Panc1 (cell line): ENCODE results near the gene MADD. TPM values are rescaled to one million over a fixed set of nuclear protein-coding genes. Genes with fewer than 3 reads are reported as not detected.

ENCODE experiments used
- ATAC-seq: fragments of 200-7000 bp; cut with Tn5 transposase; 2 replicates; pipeline ENCODE4 v1.9.1; 2020; ENCODE audit warnings: mild to moderate bottlenecking, moderate library complexity
- BruUV-seq: library from RNA; stranded (reverse); fragments of 400-500 nt; replicated peaks from 2 replicates; lab custom pipeline; 2021; lab: Mats Ljungman, UMichigan
- CTCF ChIA-PET: fragments of 300-600 bp; sonication (Branson Sonifier 250); formaldehyde crosslinking; loops from one replicate; lab custom pipeline; 2022; ENCODE audit warnings: antibody characterized with exemption; lab: Charles Lee
- POLR2A ChIA-PET: fragments of 300-600 bp; sonication (Branson Sonifier 250); formaldehyde crosslinking; loops from one replicate; lab custom pipeline; 2022; ENCODE audit warnings: antibody characterized with exemption; lab: Charles Lee
- DNase-seq: peaks from one replicate; pipeline ENCODE4 v3.0.0-alpha.2; 2010; ENCODE audit warnings: low read depth, low spot score
- H3K27ac ChIP-seq: 2 replicates; pipeline ENCODE4 v1.5.1; 2011; ENCODE audit warnings: mild to moderate bottlenecking, low read length, inconsistent platforms
- H3K27me3 ChIP-seq: fragments of 200-500 bp; sonication (Bioruptor generic); 2 replicates; pipeline ENCODE4 v1.6.0; 2014; ENCODE audit warnings: low read length, inconsistent platforms; ENCODE audit not compliant: control insufficient read depth, insufficient read depth
- H3K36me3 ChIP-seq: fragments of 200-500 bp; sonication (Bioruptor generic); 2 replicates; pipeline ENCODE4 v1.5.1; 2014; ENCODE audit warnings: inconsistent platforms, mild to moderate bottlenecking, low read length, moderate library complexity; ENCODE audit not compliant: control insufficient read depth, insufficient read depth
- H3K4me1 ChIP-seq: 2 replicates; pipeline ENCODE4 v1.5.1; 2011; ENCODE audit warnings: inconsistent platforms, mild to moderate bottlenecking, low read length, moderate library complexity; ENCODE audit not compliant: control insufficient read depth, insufficient read depth
- H3K4me3 ChIP-seq, 2 experiments: 2 replicates each; pipeline ENCODE4 v1.5.1; 2011 to 2012; ENCODE audit warnings: low read depth in 2 of 2, low read length in 2 of 2, mild to moderate bottlenecking in 2 of 2, inconsistent platforms in 1 of 2, moderate library complexity in 1 of 2
- H3K9me3 ChIP-seq: fragments of 200-500 bp; sonication (Bioruptor generic); 2 replicates; pipeline ENCODE4 v1.5.1; 2014; ENCODE audit warnings: low read depth, mild to moderate bottlenecking, inconsistent platforms, low read length, moderate library complexity; ENCODE audit not compliant: control insufficient read depth, insufficient read depth
- POLR2AphosphoS5 ChIP-seq: IDR thresholded peaks from 2 replicates; pipeline ENCODE4 v1.6.1; 2012; ENCODE audit warnings: mild to moderate bottlenecking, low read depth, low read length, moderate library complexity
- SIN3A ChIP-seq: IDR thresholded peaks from 2 replicates; pipeline ENCODE4 v1.6.1; 2012; ENCODE audit warnings: low read depth, mild to moderate bottlenecking, low read length, moderate library complexity, borderline replicate concordance; ENCODE audit not compliant: insufficient read depth
- TCF7L2 ChIP-seq: IDR thresholded peaks from 2 replicates; pipeline ENCODE4 v1.6.1; 2011; ENCODE audit warnings: mild to moderate bottlenecking, low read depth, low read length, inconsistent platforms
- in situ Hi-C: cut with HindIII; loops from 2 replicates; pipeline ENCODE4 v1.10.0; 2016; ENCODE audit warnings: low sequenced_read_pairs, low pct_unique_long_range_greater_than_20kb
- intact Hi-C: fragments of 100-400 bp; cut with micrococcal nuclease; formaldehyde crosslinking; loops from one replicate; pipeline ENCODE4 v1.10.0; 2022; ENCODE audit not compliant: unreplicated experiment
- total RNA-seq: library from RNA; stranded (reverse); gene quantifications from one replicate; pipeline ENCODE4 v1.2.1, GENCODE V29; 2021; ENCODE audit not compliant: unreplicated experiment
- TF ChIP-seq, protein P1 (sequence below), 2 experiments: IDR thresholded peaks; 2 replicates each; pipeline ENCODE4 v1.6.1; 2011 to 2012; ENCODE audit warnings: low read depth in 2 of 2, control low read depth in 1 of 2, low read length in 1 of 2, mild to moderate bottlenecking in 1 of 2, moderate library complexity in 1 of 2; ENCODE audit not compliant: insufficient read depth in 1 of 2
- TF ChIP-seq, protein P2 (sequence below): fragments of 450-650 bp; IDR thresholded peaks from 2 replicates; pipeline ENCODE4 v1.5.1; 2017; ENCODE audit warnings: mild to moderate bottlenecking

MADD gene
- total RNA-seq, 1 experiment from 2014 or later, result 51.1 TPM

DNA sequence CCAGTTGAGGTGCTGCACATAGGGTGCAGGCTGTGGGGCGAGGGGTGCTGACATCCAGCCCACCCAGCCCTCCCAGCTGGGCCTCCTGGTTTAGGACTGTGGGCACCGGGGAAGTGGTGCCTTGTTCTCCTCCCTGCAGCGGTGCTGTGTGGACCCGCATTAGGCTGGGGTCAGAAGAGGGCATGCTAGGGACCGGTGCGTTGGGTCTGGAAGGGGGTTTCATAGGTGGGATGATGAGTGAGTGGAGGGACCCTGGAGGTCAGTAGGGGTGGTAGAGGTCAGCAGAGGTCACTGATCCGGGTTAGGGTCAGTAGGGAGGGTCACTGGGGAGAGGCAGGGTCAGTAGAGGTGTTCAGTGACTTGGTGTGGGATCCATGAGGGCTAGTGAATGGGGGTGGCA is 89.2 kb downstream of the MADD start:
- no peak for DNase-seq
- Histone ChIP-seq H3K4me3 (no peak overlapping the region), H3K9me3 (no peaks in the 10 kb centered on the region), H3K27ac (no peak overlapping the region), H3K4me1 (no peaks in the 10 kb centered on the region), H3K27me3 (no peaks in the 10 kb centered on the region), H3K36me3 (no peaks in the 10 kb centered on the region)
- TF ChIP-seq, protein P1, sequence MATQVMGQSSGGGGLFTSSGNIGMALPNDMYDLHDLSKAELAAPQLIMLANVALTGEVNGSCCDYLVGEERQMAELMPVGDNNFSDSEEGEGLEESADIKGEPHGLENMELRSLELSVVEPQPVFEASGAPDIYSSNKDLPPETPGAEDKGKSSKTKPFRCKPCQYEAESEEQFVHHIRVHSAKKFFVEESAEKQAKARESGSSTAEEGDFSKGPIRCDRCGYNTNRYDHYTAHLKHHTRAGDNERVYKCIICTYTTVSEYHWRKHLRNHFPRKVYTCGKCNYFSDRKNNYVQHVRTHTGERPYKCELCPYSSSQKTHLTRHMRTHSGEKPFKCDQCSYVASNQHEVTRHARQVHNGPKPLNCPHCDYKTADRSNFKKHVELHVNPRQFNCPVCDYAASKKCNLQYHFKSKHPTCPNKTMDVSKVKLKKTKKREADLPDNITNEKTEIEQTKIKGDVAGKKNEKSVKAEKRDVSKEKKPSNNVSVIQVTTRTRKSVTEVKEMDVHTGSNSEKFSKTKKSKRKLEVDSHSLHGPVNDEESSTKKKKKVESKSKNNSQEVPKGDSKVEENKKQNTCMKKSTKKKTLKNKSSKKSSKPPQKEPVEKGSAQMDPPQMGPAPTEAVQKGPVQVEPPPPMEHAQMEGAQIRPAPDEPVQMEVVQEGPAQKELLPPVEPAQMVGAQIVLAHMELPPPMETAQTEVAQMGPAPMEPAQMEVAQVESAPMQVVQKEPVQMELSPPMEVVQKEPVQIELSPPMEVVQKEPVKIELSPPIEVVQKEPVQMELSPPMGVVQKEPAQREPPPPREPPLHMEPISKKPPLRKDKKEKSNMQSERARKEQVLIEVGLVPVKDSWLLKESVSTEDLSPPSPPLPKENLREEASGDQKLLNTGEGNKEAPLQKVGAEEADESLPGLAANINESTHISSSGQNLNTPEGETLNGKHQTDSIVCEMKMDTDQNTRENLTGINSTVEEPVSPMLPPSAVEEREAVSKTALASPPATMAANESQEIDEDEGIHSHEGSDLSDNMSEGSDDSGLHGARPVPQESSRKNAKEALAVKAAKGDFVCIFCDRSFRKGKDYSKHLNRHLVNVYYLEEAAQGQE (IDR thresholded peaks at IDR 0.05; ENCODE audit: insufficient read depth in 1 of 2, low read depth in 2 of 2, low read length in 1 of 2), result no peak
- no peak for TF ChIP-seq TCF7L2
- no peak for TF ChIP-seq SIN3A
- TF ChIP-seq, protein P2, sequence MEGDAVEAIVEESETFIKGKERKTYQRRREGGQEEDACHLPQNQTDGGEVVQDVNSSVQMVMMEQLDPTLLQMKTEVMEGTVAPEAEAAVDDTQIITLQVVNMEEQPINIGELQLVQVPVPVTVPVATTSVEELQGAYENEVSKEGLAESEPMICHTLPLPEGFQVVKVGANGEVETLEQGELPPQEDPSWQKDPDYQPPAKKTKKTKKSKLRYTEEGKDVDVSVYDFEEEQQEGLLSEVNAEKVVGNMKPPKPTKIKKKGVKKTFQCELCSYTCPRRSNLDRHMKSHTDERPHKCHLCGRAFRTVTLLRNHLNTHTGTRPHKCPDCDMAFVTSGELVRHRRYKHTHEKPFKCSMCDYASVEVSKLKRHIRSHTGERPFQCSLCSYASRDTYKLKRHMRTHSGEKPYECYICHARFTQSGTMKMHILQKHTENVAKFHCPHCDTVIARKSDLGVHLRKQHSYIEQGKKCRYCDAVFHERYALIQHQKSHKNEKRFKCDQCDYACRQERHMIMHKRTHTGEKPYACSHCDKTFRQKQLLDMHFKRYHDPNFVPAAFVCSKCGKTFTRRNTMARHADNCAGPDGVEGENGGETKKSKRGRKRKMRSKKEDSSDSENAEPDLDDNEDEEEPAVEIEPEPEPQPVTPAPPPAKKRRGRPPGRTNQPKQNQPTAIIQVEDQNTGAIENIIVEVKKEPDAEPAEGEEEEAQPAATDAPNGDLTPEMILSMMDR, result no peak
- no peak for TF ChIP-seq POLR2AphosphoS5
- in situ Hi-C loops (no loop called here), intact Hi-C loops (loop anchor here (10.0 kb wide), 2 partner anchors 104 to 184 kb away; partner anchors contain the start of genes ARFGAP2 and NR1H3)
- CTCF ChIA-PET, result no interaction called here
- POLR2A ChIA-PET, result interaction anchor here (0.6 kb wide), 1 partner anchor 389 kb away, joined by 3 read pairs; no protein-coding TSS in a partner anchor
- no TSS peak for BruUV-seq
- no peak for ATAC-seq

DNA sequence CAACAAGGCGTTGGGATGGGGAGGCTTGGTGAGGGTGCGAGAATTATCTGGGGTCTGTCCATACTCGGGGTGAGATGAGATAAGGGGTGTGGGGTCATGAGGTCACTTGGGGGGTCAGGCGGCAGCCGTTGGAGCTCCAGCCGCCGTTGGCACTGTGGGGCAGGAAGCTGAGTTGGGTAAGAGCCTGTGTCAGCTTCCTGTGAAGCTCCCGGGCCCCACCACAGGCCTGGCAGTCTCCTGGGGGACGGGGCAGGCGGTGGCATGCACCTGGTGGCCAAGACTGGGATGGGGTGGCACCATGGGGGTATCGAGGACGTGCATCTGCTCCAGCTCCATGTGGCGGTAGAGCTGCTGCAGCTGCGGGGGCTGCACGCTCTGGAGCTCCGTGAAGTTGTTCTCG is 89.7 kb downstream of the MADD start:
- no peaks in the 10 kb centered on the region for H3K27me3 ChIP-seq
- no peak overlapping the region for H3K27ac ChIP-seq
- no peak for DNase-seq
- H3K36me3 ChIP-seq, result no peaks in the 10 kb centered on the region
- intact Hi-C loops (loop anchor here (10.0 kb wide), 2 partner anchors 105 to 185 kb away; partner anchors contain the start of genes ARFGAP2 and NR1H3), in situ Hi-C loops (no loop called here)
- no peaks in the 10 kb centered on the region for H3K9me3 ChIP-seq
- no TSS peak for BruUV-seq
- H3K4me1 ChIP-seq, result no peaks in the 10 kb centered on the region
- POLR2A ChIA-PET, result interaction anchor here (0.6 kb wide), 1 partner anchor 389 kb away, joined by 3 read pairs; no protein-coding TSS in a partner anchor
- ATAC-seq, result no peak
- TF ChIP-seq SIN3A (no peak), POLR2AphosphoS5 (no peak), TCF7L2 (no peak)
- TF ChIP-seq, protein P2, result no peak
- TF ChIP-seq, protein P1 (IDR thresholded peaks at IDR 0.05; ENCODE audit: insufficient read depth in 1 of 2, low read depth in 2 of 2, low read length in 1 of 2), result no peak
- CTCF ChIA-PET, result no interaction called here
- H3K4me3 ChIP-seq, result no peak overlapping the region
